Esophagus (tissue), 2 donors: ENCODE measurements around the gene ATP6V0E1. TPM values are rescaled to one million over a fixed set of nuclear protein-coding genes. Genes with fewer than 3 reads are reported as not detected.
"Not testable (repeated sequence)": the region's sequence is repeated elsewhere in the genome, so short reads cannot be mapped to it uniquely, and the experiment has no call there.

Experiments
- H3K27ac ChIP-seq, 2 donors: one replicate each; pipeline ENCODE4 v1.5.1; 2013; ENCODE audit warnings: low read depth in 2 of 2, mild to moderate bottlenecking in 2 of 2, inconsistent platforms in 1 of 2, low read length in 1 of 2, moderate library complexity in 1 of 2
- H3K27me3 ChIP-seq, 2 donors: one replicate each; pipeline ENCODE4 v1.6.1; 2013; ENCODE audit warnings: low read length in 2 of 2, control low read depth in 1 of 2, mild to moderate bottlenecking in 1 of 2; ENCODE audit not compliant: insufficient read depth in 2 of 2, control insufficient read depth in 1 of 2
- H3K36me3 ChIP-seq, 2 donors: one replicate each; pipeline ENCODE4 v1.6.1; 2013; ENCODE audit warnings: low read length in 1 of 2; ENCODE audit not compliant: control insufficient read depth in 2 of 2, insufficient read depth in 2 of 2
- H3K4me1 ChIP-seq, 2 donors: one replicate each; pipeline ENCODE4 v1.6.1; 2013; ENCODE audit warnings: low read length in 1 of 2; ENCODE audit not compliant: control insufficient read depth in 2 of 2, insufficient read depth in 2 of 2
- H3K4me3 ChIP-seq, 2 donors: one replicate each; pipeline ENCODE4 v1.5.1; 2013; ENCODE audit warnings: low read length in 2 of 2, mild to moderate bottlenecking in 2 of 2, low read depth in 1 of 2, moderate library complexity in 1 of 2
- H3K9me3 ChIP-seq, 2 donors: one replicate each; pipeline ENCODE4 v1.6.1; 2013; ENCODE audit warnings: mild to moderate bottlenecking in 2 of 2, low read depth in 1 of 2, low read length in 1 of 2, moderate library complexity in 1 of 2; ENCODE audit not compliant: control insufficient read depth in 2 of 2, insufficient read depth in 1 of 2
- WGBS, 2 donors: extraction: QIAGEN DNeasy Blood & Tissue Kit; methylation state at CpG; one replicate each; pipeline ENCODE4 v1.1.7; 2013; 5-methylcytosine and 5-hydroxymethylcytosine counted together
- polyA plus RNA-seq, 2 donors: library from polyadenylated mRNA; stranded (reverse); fragments of 200-250 nt; gene quantifications; one replicate each; pipeline ENCODE4 v1.2.3, GENCODE V29; 2013
- donor health status: healthy with polysubstance abuse.
- donor health status: Bipolar disorder and iron deficiency.

Gene ATP6V0E1
- polyA plus RNA-seq, 2 donors: 182 to 192 TPM

GRCh38 chr5:173076471-173076870 lies 92.9 kb downstream of the ATP6V0E1 start:
- 93 to 96% methylated on average over 4 of the region's 4 CpGs for WGBS, 2 donors
- H3K27me3 ChIP-seq, H3K4me1 ChIP-seq, H3K36me3 ChIP-seq, H3K4me3 ChIP-seq, H3K9me3 ChIP-seq, H3K27ac ChIP-seq: not testable (repeated sequence)

- H3K4me3 ChIP-seq: no peak overlapping the region
- peaks cover 0 to 3% of the 10 kb centered on the region in 2 donors for H3K4me1 ChIP-seq
- no peaks in the 10 kb centered on the region for H3K27me3 ChIP-seq
- peaks cover 3 to 5% of the 10 kb centered on the region in 2 donors for H3K36me3 ChIP-seq
- no peak overlapping the region for H3K27ac ChIP-seq
- WGBS, 2 donors: 84 to 87% methylated on average over 3 of the region's 3 CpGs
- no peaks in the 10 kb centered on the region for H3K9me3 ChIP-seq
Measured at GRCh38 chr5:173078878-173079277, 95.3 kb downstream of the ATP6V0E1 start.

Other genes with a start within 250 kb of the ATP6V0E1 start
- 100 to 1,000 TPM in 1 of 2 donors, 10 to 100 TPM in 1; 90.4 to 129 TPM for gene DUSP1, start 212.6 kb upstream of the ATP6V0E1 start, polyA plus RNA-seq
- 10 to 100 TPM; 45.2 to 47.1 TPM for gene ERGIC1, start 149.5 kb upstream of the ATP6V0E1 start, polyA plus RNA-seq
- gene RPL26L1, start 24.3 kb upstream of the ATP6V0E1 start, polyA plus RNA-seq: 10 to 100 TPM; 40.2 to 65.9 TPM
- 1 to 10 TPM; 2.3 to 2.8 TPM for gene CREBRF, start 72.6 kb downstream of the ATP6V0E1 start, polyA plus RNA-seq
- gene BNIP1, start 160.8 kb downstream of the ATP6V0E1 start, polyA plus RNA-seq: 10 to 100 TPM in 1 of 2 donors, 1 to 10 TPM in 1; 6.8 to 11.7 TPM